Esophagus (tissue), 2 donors: ENCODE results near the gene SPG7. TPM values are rescaled to one million over a fixed set of nuclear protein-coding genes. Genes with fewer than 3 reads are reported as not detected.

Source experiments
- H3K27ac ChIP-seq, 2 donors: one replicate each; pipeline ENCODE4 v1.5.1; 2013; ENCODE audit warnings: low read depth in 2 of 2, mild to moderate bottlenecking in 2 of 2, inconsistent platforms in 1 of 2, low read length in 1 of 2, moderate library complexity in 1 of 2
- H3K27me3 ChIP-seq, 2 donors: one replicate each; pipeline ENCODE4 v1.6.1; 2013; ENCODE audit warnings: low read length in 2 of 2, control low read depth in 1 of 2, mild to moderate bottlenecking in 1 of 2; ENCODE audit not compliant: insufficient read depth in 2 of 2, control insufficient read depth in 1 of 2
- H3K36me3 ChIP-seq, 2 donors: one replicate each; pipeline ENCODE4 v1.6.1; 2013; ENCODE audit warnings: low read length in 1 of 2; ENCODE audit not compliant: control insufficient read depth in 2 of 2, insufficient read depth in 2 of 2
- H3K4me1 ChIP-seq, 2 donors: one replicate each; pipeline ENCODE4 v1.6.1; 2013; ENCODE audit warnings: low read length in 1 of 2; ENCODE audit not compliant: control insufficient read depth in 2 of 2, insufficient read depth in 2 of 2
- H3K4me3 ChIP-seq, 2 donors: one replicate each; pipeline ENCODE4 v1.5.1; 2013; ENCODE audit warnings: low read length in 2 of 2, mild to moderate bottlenecking in 2 of 2, low read depth in 1 of 2, moderate library complexity in 1 of 2
- H3K9me3 ChIP-seq, 2 donors: one replicate each; pipeline ENCODE4 v1.6.1; 2013; ENCODE audit warnings: mild to moderate bottlenecking in 2 of 2, low read depth in 1 of 2, low read length in 1 of 2, moderate library complexity in 1 of 2; ENCODE audit not compliant: control insufficient read depth in 2 of 2, insufficient read depth in 1 of 2
- WGBS, 2 donors: extraction: QIAGEN DNeasy Blood & Tissue Kit; methylation state at CpG; one replicate each; pipeline ENCODE4 v1.1.7; 2013; 5-methylcytosine and 5-hydroxymethylcytosine counted together
- polyA plus RNA-seq, 2 donors: library from polyadenylated mRNA; stranded (reverse); fragments of 200-250 nt; gene quantifications; one replicate each; pipeline ENCODE4 v1.2.3, GENCODE V29; 2013
- donor health status: healthy with polysubstance abuse.
- donor health status: Bipolar disorder and iron deficiency.

The SPG7 gene
- polyA plus RNA-seq, 2 donors = 41.9 to 89.3 TPM

- H3K4me3 ChIP-seq = no peak overlapping the region
- H3K9me3 ChIP-seq = no peaks in the 10 kb centered on the region
- H3K36me3 ChIP-seq = no peaks in the 10 kb centered on the region
- peak overlapping the region; percentile 11 to 70 for H3K27ac ChIP-seq
- H3K27me3 ChIP-seq = no peaks in the 10 kb centered on the region
- 88 to 96% methylated on average over 7 of the region's 7 CpGs for WGBS, 2 donors
- peaks cover 13 to 25% of the 10 kb centered on the region in 2 donors for H3K4me1 ChIP-seq
These were observed 35.0 kb upstream of the SPG7 start for GRCh38 chr16:89473136-89473712.

GRCh38 chr16:89473791-89474414 is 34.3 kb upstream of the SPG7 start:
- H3K36me3 ChIP-seq = no peaks in the 10 kb centered on the region
- H3K4me3 ChIP-seq = no peak overlapping the region
- WGBS, 2 donors = 67 to 70% methylated on average over 9 of the region's 9 CpGs
- peaks cover 13 to 29% of the 10 kb centered on the region in 2 donors for H3K4me1 ChIP-seq
- H3K27me3 ChIP-seq = no peaks in the 10 kb centered on the region
- H3K9me3 ChIP-seq = no peaks in the 10 kb centered on the region
- H3K27ac ChIP-seq = peak overlapping the region; percentile 63 to 70

- Histone ChIP-seq H3K27me3 (no peaks in the 10 kb centered on the region), H3K36me3 (no peaks in the 10 kb centered on the region), H3K27ac (peak overlapping the region; percentile 9 to 30), H3K9me3 (no peaks in the 10 kb centered on the region), H3K4me3 (no peak overlapping the region), H3K4me1 (peaks cover 13 to 31% of the 10 kb centered on the region in 2 donors)
- 64 to 65% methylated on average over 5 of the region's 5 CpGs for WGBS, 2 donors
These were observed 33.1 kb upstream of the SPG7 start for GRCh38 chr16:89475144-89475543.

- peaks cover 19 to 38% of the 10 kb centered on the region in 2 donors for H3K4me1 ChIP-seq
- no peak overlapping the region for H3K4me3 ChIP-seq
- H3K9me3 ChIP-seq = no peaks in the 10 kb centered on the region
- no peaks in the 10 kb centered on the region for H3K36me3 ChIP-seq
- H3K27ac ChIP-seq = peak overlapping the region; percentile 94 to 96
- H3K27me3 ChIP-seq = no peaks in the 10 kb centered on the region
- WGBS, 2 donors = 44 to 50% methylated on average over 5 of the region's 5 CpGs
These were observed 31.8 kb upstream of the SPG7 start for GRCh38 chr16:89476379-89476778.

GRCh38 chr16:89476811-89477261 is 31.4 kb upstream of the SPG7 start:
- peaks cover 22 to 41% of the 10 kb centered on the region in 2 donors for H3K4me1 ChIP-seq

GRCh38 chr16:89478576-89479221 is 29.5 kb upstream of the SPG7 start:
- WGBS, 2 donors = 57 to 61% methylated on average over 14 of the region's 14 CpGs
- H3K4me1 ChIP-seq = peaks cover 19 to 39% of the 10 kb centered on the region in 2 donors

More at GRCh38 chr16:89476811-89477261, 31.4 kb upstream of the SPG7 start:
- no peaks in the 10 kb centered on the region for H3K9me3 ChIP-seq
- no peaks in the 10 kb centered on the region for H3K27me3 ChIP-seq
- H3K36me3 ChIP-seq = no peaks in the 10 kb centered on the region
- no peak overlapping the region for H3K4me3 ChIP-seq
- WGBS, 2 donors = 48 to 60% methylated on average over 10 of the region's 10 CpGs
- H3K27ac ChIP-seq = peak overlapping the region; percentile 94 to 96

GRCh38 chr16:89481356-89481955 is 26.7 kb upstream of the SPG7 start:
- Histone ChIP-seq H3K9me3 (no peaks in the 10 kb centered on the region), H3K36me3 (no peaks in the 10 kb centered on the region), H3K4me3 (no peak overlapping the region), H3K4me1 (peaks cover 17 to 26% of the 10 kb centered on the region in 2 donors), H3K27ac (no peak overlapping the region), H3K27me3 (no peaks in the 10 kb centered on the region)
- WGBS, 2 donors = 74 to 75% methylated on average over 13 of the region's 13 CpGs

More at GRCh38 chr16:89478576-89479221, 29.5 kb upstream of the SPG7 start:
- Histone ChIP-seq H3K27ac (peak overlapping the region; percentile 86 to 90), H3K4me3 (peak overlapping the region in 1 of 2 donors; percentile 23), H3K9me3 (no peaks in the 10 kb centered on the region), H3K36me3 (no peaks in the 10 kb centered on the region), H3K27me3 (no peaks in the 10 kb centered on the region)

GRCh38 chr16:89482150-89482816 is 25.9 kb upstream of the SPG7 start:
- peak overlapping the region; percentile 43 to 62 for H3K27ac ChIP-seq
- 41 to 50% methylated on average over 14 of the region's 14 CpGs for WGBS, 2 donors
- H3K27me3 ChIP-seq = no peaks in the 10 kb centered on the region
- H3K9me3 ChIP-seq = no peaks in the 10 kb centered on the region
- peaks cover 17 to 26% of the 10 kb centered on the region in 2 donors for H3K4me1 ChIP-seq
- no peaks in the 10 kb centered on the region for H3K36me3 ChIP-seq
- no peak overlapping the region for H3K4me3 ChIP-seq

- WGBS, 2 donors = 48 to 52% methylated on average over 5 of the region's 5 CpGs
- Histone ChIP-seq H3K36me3 (no peaks in the 10 kb centered on the region), H3K27ac (peak overlapping the region; percentile 43 to 62), H3K9me3 (no peaks in the 10 kb centered on the region), H3K4me1 (peaks cover 17 to 26% of the 10 kb centered on the region in 2 donors), H3K27me3 (no peaks in the 10 kb centered on the region), H3K4me3 (no peak overlapping the region)
These were observed 25.4 kb upstream of the SPG7 start for GRCh38 chr16:89482817-89483205.
